Left lung (tissue), 10 donors: ENCODE measurements around the gene FBXW8. TPM values are rescaled to one million over a fixed set of nuclear protein-coding genes. Genes with fewer than 3 reads are reported as not detected.

Source experiments
- ATAC-seq: fragments of 200-7000 bp; cut with Tn5 transposase; one replicate; pipeline ENCODE4 v1.9.1; 2020; ENCODE audit warnings: moderate library complexity
- DNase-seq, 4 donors: peaks; one replicate each; pipeline ENCODE4 v3.0.0-alpha.2; 2013 to 2020
- H3K27ac ChIP-seq, 2 donors: fragments of 200-600 bp; sonication (generic) in 1 of 2; one replicate each; pipeline versions ENCODE4 v1.5.0 to v1.8.0; 2020 to 2021
- H3K27me3 ChIP-seq, 2 donors: fragments of 200-600 bp; sonication (generic) in 1 of 2; one replicate each; pipeline versions ENCODE4 v1.5.0 to v1.8.0; 2020 to 2021
- H3K36me3 ChIP-seq, 2 donors: fragments of 200-600 bp; sonication (generic) in 1 of 2; one replicate each; pipeline versions ENCODE4 v1.5.0 to v1.8.0; 2020 to 2021
- H3K4me1 ChIP-seq, 2 donors: fragments of 200-600 bp; one replicate each; pipeline ENCODE4 v1.8.0; 2021
- H3K4me3 ChIP-seq, 2 donors: fragments of 200-600 bp; sonication (generic) in 1 of 2; one replicate each; pipeline versions ENCODE4 v1.5.0 to v1.8.0; 2020 to 2021; ENCODE audit warnings: mild to moderate bottlenecking in 1 of 2
- H3K9me3 ChIP-seq, 2 donors: fragments of 200-600 bp; sonication (generic) in 1 of 2; one replicate each; pipeline versions ENCODE4 v1.5.0 to v1.8.0; 2020 to 2021
- intact Hi-C, 2 donors: fragments of 100-400 bp; cut with DNase I; formaldehyde crosslinking; loops; one replicate each; pipeline versions ENCODE4 v1.11.2 to v1.14.2; 2022
- polyA plus RNA-seq, 6 donors: library from polyadenylated mRNA; unstranded; fragments of 120-200 nt; gene quantifications; one replicate each; pipeline ENCODE4 v1.2.1, GENCODE V29; 2013; ENCODE audit not compliant: insufficient read length in 6 of 6
- total RNA-seq, 2 donors: library from RNA; stranded (reverse); fragmentation: NEBNext Ultra II Directional; extraction: Animal tissue kit (Norgen Biotek cat#: 25700); gene quantifications; one replicate each; pipeline ENCODE4 v1.2.1, GENCODE V29; 2021
- TF ChIP-seq, protein P1 (sequence below), 2 donors: fragments of 200-600 bp; sonication (generic) in 1 of 2; IDR thresholded peaks; one replicate each; pipeline versions ENCODE4 v1.5.0 to v1.8.0; 2021; ENCODE audit warnings: antibody characterized with exemption in 2 of 2
- donor health status: DM: no; HTN: yes; CAD: no.
- donor health status: DM: no; HTN: no; CAD: no.

FBXW8 gene
- total and polyA plus RNA-seq, 8 donors = 16.0 to 28.4 (median 24.6) TPM

- TF ChIP-seq, protein P1, sequence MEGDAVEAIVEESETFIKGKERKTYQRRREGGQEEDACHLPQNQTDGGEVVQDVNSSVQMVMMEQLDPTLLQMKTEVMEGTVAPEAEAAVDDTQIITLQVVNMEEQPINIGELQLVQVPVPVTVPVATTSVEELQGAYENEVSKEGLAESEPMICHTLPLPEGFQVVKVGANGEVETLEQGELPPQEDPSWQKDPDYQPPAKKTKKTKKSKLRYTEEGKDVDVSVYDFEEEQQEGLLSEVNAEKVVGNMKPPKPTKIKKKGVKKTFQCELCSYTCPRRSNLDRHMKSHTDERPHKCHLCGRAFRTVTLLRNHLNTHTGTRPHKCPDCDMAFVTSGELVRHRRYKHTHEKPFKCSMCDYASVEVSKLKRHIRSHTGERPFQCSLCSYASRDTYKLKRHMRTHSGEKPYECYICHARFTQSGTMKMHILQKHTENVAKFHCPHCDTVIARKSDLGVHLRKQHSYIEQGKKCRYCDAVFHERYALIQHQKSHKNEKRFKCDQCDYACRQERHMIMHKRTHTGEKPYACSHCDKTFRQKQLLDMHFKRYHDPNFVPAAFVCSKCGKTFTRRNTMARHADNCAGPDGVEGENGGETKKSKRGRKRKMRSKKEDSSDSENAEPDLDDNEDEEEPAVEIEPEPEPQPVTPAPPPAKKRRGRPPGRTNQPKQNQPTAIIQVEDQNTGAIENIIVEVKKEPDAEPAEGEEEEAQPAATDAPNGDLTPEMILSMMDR (IDR thresholded peaks at IDR 0.05) = no peak
- ATAC-seq = no peak
- intact Hi-C loops = no loop called here
Measured at GRCh38 chr12:116903818-116904217, 6.9 kb upstream of the FBXW8 start.

GRCh38 chr12:116906285-116906684, 4.5 kb upstream of the FBXW8 start:
- no peak overlapping the region for H3K27ac ChIP-seq
- peaks cover 0 to 16% of the 10 kb centered on the region in 2 donors for H3K27me3 ChIP-seq
- H3K4me3 ChIP-seq = no peak overlapping the region
- ATAC-seq (no peak), DNase-seq (no peak)
- H3K36me3 ChIP-seq = no peaks in the 10 kb centered on the region
- H3K4me1 ChIP-seq = peaks cover 0 to 2% of the 10 kb centered on the region in 2 donors
- H3K9me3 ChIP-seq = no peaks in the 10 kb centered on the region
- intact Hi-C loops = no loop called here
- TF ChIP-seq, protein P1 (IDR thresholded peaks at IDR 0.05) = no peak

More at GRCh38 chr12:116903818-116904217, 6.9 kb upstream of the FBXW8 start:
- Histone ChIP-seq H3K4me3 (no peak overlapping the region), H3K27ac (no peak overlapping the region), H3K27me3 (peaks cover 0 to 16% of the 10 kb centered on the region in 2 donors), H3K36me3 (no peaks in the 10 kb centered on the region), H3K4me1 (no peaks in the 10 kb centered on the region), H3K9me3 (no peaks in the 10 kb centered on the region)
- no peak for DNase-seq

- intact Hi-C loops = no loop called here
- DNase-seq (no peak), ATAC-seq (no peak)
- Histone ChIP-seq H3K27ac (peak overlapping the region; percentile 77 to 79), H3K4me3 (peak overlapping the region; percentile 82 to 88), H3K36me3 (no peaks in the 10 kb centered on the region), H3K9me3 (no peaks in the 10 kb centered on the region), H3K4me1 (peaks cover 4 to 21% of the 10 kb centered on the region in 2 donors), H3K27me3 (peaks cover 0 to 3% of the 10 kb centered on the region in 2 donors)
- TF ChIP-seq, protein P1 (IDR thresholded peaks at IDR 0.05) = no peak
Measured at GRCh38 chr12:116910280-116910644, 488 bp upstream of the FBXW8 start.

- Histone ChIP-seq H3K9me3 (no peaks in the 10 kb centered on the region), H3K36me3 (no peaks in the 10 kb centered on the region), H3K27ac (no peak overlapping the region), H3K27me3 (no peaks in the 10 kb centered on the region), H3K4me3 (no peak overlapping the region), H3K4me1 (peaks cover 17 to 31% of the 10 kb centered on the region in 2 donors)
- TF ChIP-seq, protein P1 (IDR thresholded peaks at IDR 0.05) = no peak
- DNase-seq (no peak), ATAC-seq (no peak)
- intact Hi-C loops = no loop called here
Measured at GRCh38 chr12:116915326-116915725, 4.6 kb downstream of the FBXW8 start.

DNA sequence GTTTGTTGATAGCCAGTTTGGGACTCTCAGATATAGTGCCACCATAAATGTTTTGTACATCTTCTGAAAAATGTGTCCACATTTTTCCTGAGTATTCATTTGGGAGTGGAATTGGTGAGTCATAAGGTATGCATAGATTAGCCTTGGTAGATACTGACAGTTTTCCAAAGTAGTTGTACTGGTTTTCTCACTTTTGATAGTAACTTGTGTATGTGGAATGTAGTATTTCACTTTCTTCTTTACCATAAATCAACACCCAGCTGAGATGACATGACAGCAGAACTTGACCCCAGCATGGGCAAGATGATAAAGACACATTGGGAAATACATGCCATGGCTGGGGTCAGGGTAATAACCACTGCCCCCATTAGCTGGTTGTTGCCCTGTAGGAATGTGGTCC, 5.4 kb downstream of the FBXW8 start:
- ATAC-seq = peak; percentile 25
- Histone ChIP-seq H3K27me3 (no peaks in the 10 kb centered on the region), H3K36me3 (no peaks in the 10 kb centered on the region), H3K4me1 (peaks cover 17 to 30% of the 10 kb centered on the region in 2 donors), H3K9me3 (no peaks in the 10 kb centered on the region), H3K4me3 (no peak overlapping the region), H3K27ac (peak overlapping the region; percentile 8 to 17)
- intact Hi-C loops = no loop called here
- TF ChIP-seq, protein P1 (IDR thresholded peaks at IDR 0.05) = no peak
- no peak for DNase-seq
